HepG2 (cell line): ENCODE data around the gene RTEL1. TPM values are rescaled to one million over a fixed set of nuclear protein-coding genes. Genes with fewer than 3 reads are reported as not detected.
A peak's percentile ranks its signal among the peaks of the same experiment; 100 is the strongest.

Source experiments
- BATF2 ChIP-seq: sonication (generic); formaldehyde crosslinking; IDR thresholded peaks from 2 replicates; pipeline ENCODE4 v1.8.0; 2022; ENCODE audit warnings: mild to moderate bottlenecking, missing genetic modification reagents, moderate library complexity
- CCDC6 ChIP-seq: sonication (generic); formaldehyde crosslinking; IDR thresholded peaks from 2 replicates; pipeline ENCODE4 v1.8.1; 2022; ENCODE audit warnings: mild to moderate bottlenecking, missing genetic modification reagents, moderate library complexity
- CHD2 ChIP-seq: IDR thresholded peaks from 2 replicates; pipeline ENCODE4 v1.6.1; 2011; ENCODE audit warnings: low read depth, low read length, improper control_type of control experiment
- HBP1 ChIP-seq: IDR thresholded peaks from 2 replicates; pipeline ENCODE4 v1.6.1; 2016; ENCODE audit warnings: low read depth, control low read depth
- KLF13 ChIP-seq: sonication (generic); formaldehyde crosslinking; IDR thresholded peaks from 2 replicates; pipeline ENCODE4 v1.4.0; 2020; ENCODE audit warnings: mild to moderate bottlenecking, missing genetic modification reagents
- TBX2 ChIP-seq: sonication (generic); formaldehyde crosslinking; IDR thresholded peaks from 2 replicates; pipeline ENCODE4 v1.5.0; 2020; ENCODE audit warnings: missing genetic modification reagents, mild to moderate bottlenecking, borderline replicate concordance
- TEAD3 ChIP-seq: optimal IDR thresholded peaks from 2 replicates; pipeline ENCODE3; 2016; ENCODE audit warnings: borderline replicate concordance
- THRA ChIP-seq: sonication (generic); formaldehyde crosslinking; IDR thresholded peaks from 2 replicates; pipeline ENCODE4 v1.4.0; 2020; ENCODE audit warnings: missing genetic modification reagents, borderline replicate concordance
- YEATS4 ChIP-seq: sonication (generic); formaldehyde crosslinking; IDR thresholded peaks from 2 replicates; pipeline ENCODE4 v1.4.0; 2020; ENCODE audit warnings: missing genetic modification reagents, borderline replicate concordance
- ZC3H13 ChIP-seq: sonication (generic); formaldehyde crosslinking; IDR thresholded peaks from 2 replicates; pipeline ENCODE4 v1.8.1; 2023; ENCODE audit warnings: mild to moderate bottlenecking, missing genetic modification reagents, moderate library complexity
- ZNF552 ChIP-seq: sonication (generic); formaldehyde crosslinking; IDR thresholded peaks from 2 replicates; pipeline ENCODE4 v1.9.0; 2022; ENCODE audit warnings: missing genetic modification reagents, mild to moderate bottlenecking, borderline replicate concordance
- ZNF784 ChIP-seq: sonication (generic); formaldehyde crosslinking; IDR thresholded peaks from 2 replicates; pipeline ENCODE4 v1.5.1; 2020; ENCODE audit warnings: missing genetic modification reagents, mild to moderate bottlenecking, borderline replicate concordance
- polyA plus RNA-seq, 8 experiments: library from polyadenylated mRNA; depleted of rRNA in 3 of 8; stranded (reverse) in 7 of 8; unstranded in 1 of 8; fragments of >200 nt; fragmentation: Illumina TruSeq in 4 of 8; extraction: Trizol in 4 of 8; gene quantifications; 2 replicates each; pipeline versions ENCODE4 v1.2.1 to v1.2.3, GENCODE V29; 2011 to 2016; ENCODE audit warnings: low read depth in 4 of 8, missing spikeins in 1 of 8, mixed read lengths in 1 of 8; ENCODE audit not compliant: insufficient read depth in 1 of 8
- total RNA-seq, 5 experiments: library from RNA; depleted of rRNA; stranded (reverse); fragments of >200 nt; fragmentation: Illumina TruSeq; extraction: Trizol; gene quantifications; 2 replicates each; pipeline ENCODE4 v1.2.3, GENCODE V29; 2016; ENCODE audit warnings: low read depth in 1 of 5
- TF ChIP-seq, protein P1 (sequence below): sonication (generic); formaldehyde crosslinking; conservative IDR thresholded peaks from 2 replicates; pipeline ENCODE4 v1.8.0; 2022; ENCODE audit warnings: mild to moderate bottlenecking, moderate library complexity, missing genetic modification reagents
- TF ChIP-seq, protein P2 (sequence below): sonication (generic); formaldehyde crosslinking; IDR thresholded peaks from 2 replicates; pipeline ENCODE4 v1.5.0; 2020; ENCODE audit warnings: mild to moderate bottlenecking, missing genetic modification reagents, moderate library complexity

The RTEL1 gene
- total and polyA plus RNA-seq, 2 of the 13 experiments (the other 11 are each of a cell fraction or from before 2014, with no cell fraction given): 21.8 to 36.4 TPM

DNA sequence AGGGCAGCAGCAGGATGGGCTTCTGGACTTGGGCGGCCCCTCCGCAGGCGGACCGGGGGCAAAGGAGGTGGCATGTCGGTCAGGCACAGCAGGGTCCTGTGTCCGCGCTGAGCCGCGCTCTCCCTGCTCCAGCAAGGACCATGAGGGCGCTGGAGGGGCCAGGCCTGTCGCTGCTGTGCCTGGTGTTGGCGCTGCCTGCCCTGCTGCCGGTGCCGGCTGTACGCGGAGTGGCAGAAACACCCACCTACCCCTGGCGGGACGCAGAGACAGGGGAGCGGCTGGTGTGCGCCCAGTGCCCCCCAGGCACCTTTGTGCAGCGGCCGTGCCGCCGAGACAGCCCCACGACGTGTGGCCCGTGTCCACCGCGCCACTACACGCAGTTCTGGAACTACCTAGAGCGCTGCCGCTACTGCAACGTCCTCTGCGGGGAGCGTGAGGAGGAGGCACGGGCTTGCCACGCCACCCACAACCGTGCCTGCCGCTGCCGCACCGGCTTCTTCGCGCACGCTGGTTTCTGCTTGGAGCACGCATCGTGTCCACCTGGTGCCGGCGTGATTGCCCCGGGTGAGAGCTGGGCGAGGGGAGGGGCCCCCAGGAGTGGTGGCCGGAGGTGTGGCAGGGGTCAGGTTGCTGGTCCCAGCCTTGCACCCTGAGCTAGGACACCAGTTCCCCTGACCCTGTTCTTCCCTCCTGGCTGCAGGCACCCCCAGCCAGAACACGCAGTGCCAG lies 38.7 kb downstream of the RTEL1 start, which contains the start of gene TNFRSF6B (continued):
- TF ChIP-seq THRA (CRISPR knock-in tag) (peak; percentile 8; the same call in 1 of the 2 replicates), ZNF552 (CRISPR knock-in tag) (peak; percentile 90; the same call in 1 of the 2 replicates), TEAD3 (CRISPR knock-in tag) (peak; percentile 30), TBX2 (peak; percentile 47), BATF2 (CRISPR knock-in tag) (no peak), ZNF784 (CRISPR knock-in tag) (no peak), CHD2 (0 out of 2 replicates have a peak, but pooled peaks have one; percentile 8), HBP1 (CRISPR knock-in tag) (no peak), CCDC6 (CRISPR knock-in tag) (0 out of 2 replicates have a peak, but pooled peaks have one; percentile 54), ZC3H13 (CRISPR knock-in tag) (peak; percentile 91; the same call in 1 of the 2 replicates), KLF13 (peak; percentile 56; the same call in 1 of the 2 replicates), YEATS4 (peak; percentile 38; the same call in 1 of the 2 replicates)
- TF ChIP-seq, protein P1, sequence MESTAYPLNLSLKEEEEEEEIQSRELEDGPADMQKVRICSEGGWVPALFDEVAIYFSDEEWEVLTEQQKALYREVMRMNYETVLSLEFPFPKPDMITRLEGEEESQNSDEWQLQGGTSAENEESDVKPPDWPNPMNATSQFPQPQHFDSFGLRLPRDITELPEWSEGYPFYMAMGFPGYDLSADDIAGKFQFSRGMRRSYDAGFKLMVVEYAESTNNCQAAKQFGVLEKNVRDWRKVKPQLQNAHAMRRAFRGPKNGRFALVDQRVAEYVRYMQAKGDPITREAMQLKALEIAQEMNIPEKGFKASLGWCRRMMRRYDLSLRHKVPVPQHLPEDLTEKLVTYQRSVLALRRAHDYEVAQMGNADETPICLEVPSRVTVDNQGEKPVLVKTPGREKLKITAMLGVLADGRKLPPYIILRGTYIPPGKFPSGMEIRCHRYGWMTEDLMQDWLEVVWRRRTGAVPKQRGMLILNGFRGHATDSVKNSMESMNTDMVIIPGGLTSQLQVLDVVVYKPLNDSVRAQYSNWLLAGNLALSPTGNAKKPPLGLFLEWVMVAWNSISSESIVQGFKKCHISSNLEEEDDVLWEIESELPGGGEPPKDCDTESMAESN: peak; percentile 38; the same call in 1 of the 2 replicates
- TF ChIP-seq, protein P2, sequence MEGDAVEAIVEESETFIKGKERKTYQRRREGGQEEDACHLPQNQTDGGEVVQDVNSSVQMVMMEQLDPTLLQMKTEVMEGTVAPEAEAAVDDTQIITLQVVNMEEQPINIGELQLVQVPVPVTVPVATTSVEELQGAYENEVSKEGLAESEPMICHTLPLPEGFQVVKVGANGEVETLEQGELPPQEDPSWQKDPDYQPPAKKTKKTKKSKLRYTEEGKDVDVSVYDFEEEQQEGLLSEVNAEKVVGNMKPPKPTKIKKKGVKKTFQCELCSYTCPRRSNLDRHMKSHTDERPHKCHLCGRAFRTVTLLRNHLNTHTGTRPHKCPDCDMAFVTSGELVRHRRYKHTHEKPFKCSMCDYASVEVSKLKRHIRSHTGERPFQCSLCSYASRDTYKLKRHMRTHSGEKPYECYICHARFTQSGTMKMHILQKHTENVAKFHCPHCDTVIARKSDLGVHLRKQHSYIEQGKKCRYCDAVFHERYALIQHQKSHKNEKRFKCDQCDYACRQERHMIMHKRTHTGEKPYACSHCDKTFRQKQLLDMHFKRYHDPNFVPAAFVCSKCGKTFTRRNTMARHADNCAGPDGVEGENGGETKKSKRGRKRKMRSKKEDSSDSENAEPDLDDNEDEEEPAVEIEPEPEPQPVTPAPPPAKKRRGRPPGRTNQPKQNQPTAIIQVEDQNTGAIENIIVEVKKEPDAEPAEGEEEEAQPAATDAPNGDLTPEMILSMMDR (CRISPR knock-in tag): peak; percentile 35
